NCI-H1694 (cell line): ENCODE data around the gene TYMS.
A peak's percentile ranks its signal among the peaks of the same experiment; 100 is the strongest.

Experiments used
- DNase-seq: peaks from one replicate; lab custom pipeline; 2025; lab: John Stamatoyannopoulos, UW

TYMS gene

GRCh38 chr18:647304-647703, 10.1 kb upstream of the TYMS start:
- no peak for DNase-seq

- DNase-seq: no peak
These were observed 8.1 kb upstream of the TYMS start for GRCh38 chr18:649341-649740.

GRCh38 chr18:650428-650858, 7.0 kb upstream of the TYMS start:
- DNase-seq: no peak

- no peak for DNase-seq
These were observed 5.3 kb upstream of the TYMS start for GRCh38 chr18:652131-652530.

GRCh38 chr18:653512-653911, 3.9 kb upstream of the TYMS start:
- no peak for DNase-seq

GRCh38 chr18:654601-655000, 2.9 kb upstream of the TYMS start:
- no peak for DNase-seq

GRCh38 chr18:655445-655844, 2.0 kb upstream of the TYMS start:
- DNase-seq: no peak

GRCh38 chr18:658001-658946, 821 bp downstream of the TYMS start:
- DNase-seq: peak; percentile 55

GRCh38 chr18:658947-659533, 1.6 kb downstream of the TYMS start:
- DNase-seq: no peak

- DNase-seq: no peak
These were observed 2.1 kb downstream of the TYMS start for GRCh38 chr18:659597-659996.

GRCh38 chr18:662197-662596, 4.7 kb downstream of the TYMS start:
- DNase-seq: no peak

- no peak for DNase-seq
These were observed 8.7 kb downstream of the TYMS start for GRCh38 chr18:666177-666576.

GRCh38 chr18:666628-667027, 9.2 kb downstream of the TYMS start:
- no peak for DNase-seq

- no peak for DNase-seq
These were observed 10.8 kb downstream of the TYMS start for GRCh38 chr18:668260-668659.

GRCh38 chr18:669077-669476, 11.6 kb downstream of the TYMS start:
- no peak for DNase-seq

GRCh38 chr18:670522-670921, 13.1 kb downstream of the TYMS start:
- DNase-seq: no peak

GRCh38 chr18:671405-671804, 14.0 kb downstream of the TYMS start:
- DNase-seq: no peak

GRCh38 chr18:673317-673716, 15.9 kb downstream of the TYMS start:
- DNase-seq: no peak

GRCh38 chr18:673769-674168, 16.3 kb downstream of the TYMS start:
- no peak for DNase-seq

- DNase-seq: no peak
These were observed 17.9 kb downstream of the TYMS start for GRCh38 chr18:675307-675706.

GRCh38 chr18:676069-676468, 18.6 kb downstream of the TYMS start:
- DNase-seq: no peak

- no peak for DNase-seq
These were observed 19.3 kb downstream of the TYMS start for GRCh38 chr18:676736-677135.

- no peak for DNase-seq
These were observed 19.7 kb downstream of the TYMS start for GRCh38 chr18:677145-677544.

GRCh38 chr18:677951-678381, 20.5 kb downstream of the TYMS start:
- no peak for DNase-seq
